H1 (cell line): Measurements from ENCODE around the gene OXCT2. TPM values are rescaled to one million over a fixed set of nuclear protein-coding genes. Genes with fewer than 3 reads are reported as not detected.

Source experiments
- CTCF ChIA-PET: fragments of 300-600 bp; sonication (Branson Sonifier 250); formaldehyde crosslinking; loops from one replicate; lab custom pipeline; 2021; ENCODE audit not compliant: partially characterized antibody; lab: Charles Lee
- POLR2A ChIA-PET: fragments of 300-600 bp; sonication (Branson Sonifier 250); formaldehyde crosslinking; loops from one replicate; lab custom pipeline; 2021; ENCODE audit warnings: inconsistent platforms; ENCODE audit not compliant: partially characterized antibody; lab: Charles Lee
- DNase-seq, 2 experiments: peaks; one replicate each; pipeline versions ENCODE4 v3.0.0 to v3.0.0-alpha.2; 2010 to 2022; ENCODE audit warnings: low spot score in 2 of 2, low read depth in 1 of 2, mixed read lengths in 1 of 2
- FAIRE-seq: peaks from 2 replicates; lab custom pipeline; 2011; peaks lifted over from hg19 to GRCh38; lab: Jason Lieb, UNC
- H2AFZ ChIP-seq: 2 replicates; pipeline ENCODE4 v1.8.1; 2012; ENCODE audit warnings: low read length, inconsistent platforms
- H2AK5ac ChIP-seq: 2 replicates; pipeline ENCODE4 v1.6.1; 2013; ENCODE audit warnings: low read depth, low read length
- H2BK120ac ChIP-seq: replicated peaks from 2 replicates; pipeline ENCODE3; 2013; ENCODE audit warnings: low read depth, low read length, inconsistent platforms
- H2BK12ac ChIP-seq: 2 replicates; pipeline ENCODE4 v1.6.1; 2013; ENCODE audit warnings: low read depth, low read length
- H2BK15ac ChIP-seq: 2 replicates; pipeline ENCODE4 v1.6.1; 2013; ENCODE audit warnings: low read length
- H2BK20ac ChIP-seq: 2 replicates; pipeline ENCODE4 v1.6.1; 2013; ENCODE audit warnings: low read length
- H2BK5ac ChIP-seq: 2 replicates; pipeline ENCODE4 v1.6.1; 2013; ENCODE audit warnings: low read depth, low read length
- H3K14ac ChIP-seq: 2 replicates; pipeline ENCODE4 v1.6.1; 2013; ENCODE audit warnings: inconsistent platforms; ENCODE audit not compliant: insufficient read length
- H3K18ac ChIP-seq: 2 replicates; pipeline ENCODE4 v1.6.1; 2013; ENCODE audit warnings: low read length; ENCODE audit errors: extremely low read depth
- H3K23ac ChIP-seq: 2 replicates; pipeline ENCODE4 v1.6.1; 2013; ENCODE audit warnings: inconsistent platforms; ENCODE audit not compliant: insufficient read length
- H3K23me2 ChIP-seq: 2 replicates; pipeline ENCODE4 v1.6.1; 2013; ENCODE audit warnings: low read depth, low read length
- H3K27ac ChIP-seq: 2 replicates; pipeline ENCODE4 v1.6.1; 2011; ENCODE audit warnings: low read depth, low read length, inconsistent platforms
- H3K27me3 ChIP-seq, 4 experiments: replicated peaks in 1 of 4; 1 replicate in 1 of 4; 2 replicates in 3 of 4; pipeline versions ENCODE4 v1.6.1 to v1.8.1; 2011 to 2013; ENCODE audit warnings: low read length in 3 of 4, mild to moderate bottlenecking in 3 of 4, inconsistent platforms in 2 of 4, mixed read lengths in 2 of 4, moderate library complexity in 1 of 4; ENCODE audit not compliant: control insufficient read depth in 3 of 4, insufficient read depth in 3 of 4; ENCODE audit errors: extremely low read depth in 1 of 4
- H3K36me3 ChIP-seq, 4 experiments: 2 replicates each; pipeline versions ENCODE4 v1.6.1 to v1.8.1; 2011 to 2013; ENCODE audit warnings: mild to moderate bottlenecking in 4 of 4, low read length in 3 of 4, moderate library complexity in 2 of 4, control low read depth in 1 of 4, inconsistent platforms in 1 of 4; ENCODE audit not compliant: insufficient read depth in 4 of 4, control insufficient read depth in 2 of 4
- H3K4ac ChIP-seq: replicated peaks from 2 replicates; pipeline ENCODE3; 2013; ENCODE audit warnings: low read length, low read depth, mixed read lengths, inconsistent platforms; ENCODE audit not compliant: insufficient read length
- H3K4me1 ChIP-seq, 4 experiments: replicated peaks in 1 of 4; 1 replicate in 1 of 4; 2 replicates in 3 of 4; pipeline versions ENCODE4 v1.6.1 to v1.8.1; 2011 to 2013; ENCODE audit warnings: low read length in 3 of 4, inconsistent platforms in 2 of 4, mixed read lengths in 1 of 4; ENCODE audit not compliant: insufficient read depth in 4 of 4, control insufficient read depth in 3 of 4
- H3K4me2 ChIP-seq, 2 experiments: 2 replicates each; pipeline versions ENCODE4 v1.6.1 to v1.8.1; 2011 to 2013; ENCODE audit warnings: low read depth in 2 of 2, low read length in 2 of 2, control low read depth in 1 of 2, inconsistent platforms in 1 of 2, mild to moderate bottlenecking in 1 of 2; ENCODE audit not compliant: insufficient read depth in 1 of 2
- H3K4me3 ChIP-seq, 4 experiments: fragments of 200-600, 300-600 bp in 1 of 4; sonication (generic), shearing (Covaris generic), sonication (Bioruptor Twin) in 1 of 4; 2 replicates each; pipeline versions ENCODE4 v1.5.1 to v1.8.1; 2011 to 2016; ENCODE audit warnings: low read length in 4 of 4, low read depth in 3 of 4, control low read depth in 2 of 4, inconsistent platforms in 2 of 4, mild to moderate bottlenecking in 2 of 4, mixed read lengths in 1 of 4, moderate library complexity in 1 of 4; ENCODE audit not compliant: insufficient read depth in 2 of 4; ENCODE audit errors: extremely low read depth in 1 of 4
- H3K56ac ChIP-seq: replicated peaks from 2 replicates; pipeline ENCODE3; 2013; ENCODE audit warnings: low read depth, mild to moderate bottlenecking, mixed read lengths, low read length, inconsistent platforms; ENCODE audit not compliant: insufficient read length
- H3K79me1 ChIP-seq: 2 replicates; pipeline ENCODE4 v1.6.1; 2013; ENCODE audit warnings: low read depth, low read length, control low read depth
- H3K79me2 ChIP-seq, 2 experiments: 2 replicates each; pipeline versions ENCODE4 v1.6.1 to v1.8.1; 2012 to 2013; ENCODE audit warnings: low read length in 2 of 2, mild to moderate bottlenecking in 2 of 2, inconsistent platforms in 1 of 2; ENCODE audit not compliant: insufficient read depth in 2 of 2, control insufficient read depth in 1 of 2
- H3K9ac ChIP-seq, 4 experiments: replicated peaks in 1 of 4; 1 replicate in 1 of 4; 2 replicates in 3 of 4; pipeline versions ENCODE4 v1.6.1 to v1.8.1; 2011 to 2013; ENCODE audit warnings: low read depth in 3 of 4, low read length in 3 of 4, control low read depth in 2 of 4, mild to moderate bottlenecking in 2 of 4, moderate library complexity in 2 of 4, inconsistent platforms in 1 of 4; ENCODE audit errors: extremely low read depth in 1 of 4
- H3K9me3 ChIP-seq, 2 experiments: 2 replicates each; pipeline versions ENCODE4 v1.6.1 to v1.8.1; 2012 to 2013; ENCODE audit warnings: mild to moderate bottlenecking in 2 of 2, moderate library complexity in 2 of 2, control low read depth in 1 of 2, inconsistent platforms in 1 of 2, low read depth in 1 of 2, low read length in 1 of 2, mixed read lengths in 1 of 2; ENCODE audit not compliant: insufficient read depth in 2 of 2
- H4K20me1 ChIP-seq, 2 experiments: replicated peaks in 1 of 2; 2 replicates each; pipeline versions ENCODE3 to v1.8.1; 2011 to 2013; ENCODE audit warnings: inconsistent platforms in 2 of 2, low read length in 2 of 2, mild to moderate bottlenecking in 1 of 2; ENCODE audit not compliant: insufficient read depth in 2 of 2, control insufficient read depth in 1 of 2
- H4K5ac ChIP-seq: 2 replicates; pipeline ENCODE4 v1.6.1; 2013; ENCODE audit warnings: low read length, low read depth, mixed read lengths, inconsistent platforms; ENCODE audit not compliant: insufficient read length
- H4K8ac ChIP-seq: 2 replicates; pipeline ENCODE4 v1.8.0; 2013; ENCODE audit warnings: mild to moderate bottlenecking, moderate library complexity, low read length, inconsistent platforms; ENCODE audit not compliant: insufficient read depth; ENCODE audit errors: extremely low read depth
- H4K91ac ChIP-seq: replicated peaks from 2 replicates; pipeline ENCODE3; 2013; ENCODE audit warnings: low read length, mixed read lengths, inconsistent platforms; ENCODE audit not compliant: insufficient read length
- JUN ChIP-seq: IDR thresholded peaks from 2 replicates; pipeline ENCODE4 v1.6.1; 2011; ENCODE audit warnings: low read depth, mild to moderate bottlenecking, improper control_type of control experiment, low read length
- polyA plus RNA-seq, 7 experiments: library from polyadenylated mRNA; depleted of rRNA in 3 of 7; stranded (reverse) in 5 of 7; unstranded in 2 of 7; fragments of >200 nt in 5 of 7; fragments of 200-250 nt in 2 of 7; gene quantifications; 1 replicate in 5 of 7; 2 replicates in 1 of 7; 4 replicates in 1 of 7; pipeline versions ENCODE4 v1.2.1 to v1.2.3, GENCODE V29; 2011 to 2013; ENCODE audit warnings: missing spikeins in 2 of 7, mixed read lengths in 2 of 7
- total RNA-seq: library from RNA; stranded (reverse); fragmentation: NEBNext Ultra II Directional; extraction: Animal tissue kit (Norgen Biotek cat#: 25700); gene quantifications from 2 replicates; pipeline ENCODE4 v1.2.1, GENCODE V29; 2021

The OXCT2 gene
- total and polyA plus RNA-seq, 2 of the 8 experiments (the other 6 are each of a cell fraction or from before 2014, with no cell fraction given), result 2.6 to 2.9 TPM

DNA sequence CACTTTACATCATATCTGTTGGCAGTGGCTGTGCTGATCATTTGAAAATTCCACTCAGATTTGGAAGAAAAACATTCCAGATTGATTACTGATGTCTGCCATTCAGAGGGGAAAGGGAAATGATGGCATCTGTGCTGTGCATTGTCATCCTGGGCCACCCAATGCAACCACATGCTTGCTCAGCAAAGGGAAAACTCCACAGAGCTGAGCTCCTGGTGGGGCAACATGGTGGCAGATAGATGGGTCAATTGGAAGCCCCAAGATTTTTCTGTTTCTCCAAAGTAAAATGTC, 11.8 kb downstream of the OXCT2 start:
- TF ChIP-seq JUN, result no peak

More for the DNA sequence above, 11.8 kb downstream of the OXCT2 start:
- H3K36me3 ChIP-seq, result peaks cover 2 to 10% (median 3%) of the 10 kb centered on the region in 4 experiments; a peak in 5 of 8 replicates
- no peak overlapping the region for H3K9ac ChIP-seq
- no peak overlapping the region for H2AFZ ChIP-seq
- H3K79me1 ChIP-seq, result no peaks in the 10 kb centered on the region
- H3K14ac ChIP-seq, result no peak overlapping the region
- no peak overlapping the region for H4K5ac ChIP-seq
- no peak overlapping the region for H3K18ac ChIP-seq
- no peaks in the 10 kb centered on the region for H3K23me2 ChIP-seq
- POLR2A ChIA-PET, result interaction anchor here (0.8 to 1.4 kb wide), 2 partner anchors 20 to 21 kb away, joined by 3 read pairs; partner anchors contain the start of gene PPIE
- no peak overlapping the region for H3K23ac ChIP-seq
- H2BK20ac ChIP-seq, result no peak overlapping the region
- H4K8ac ChIP-seq, result no peak overlapping the region
- no peak overlapping the region for H2BK12ac ChIP-seq
- H3K4ac ChIP-seq, result no peak overlapping the region
- H3K4me3 ChIP-seq, result no peak overlapping the region
- H2BK120ac ChIP-seq, result no peak overlapping the region
- H2BK5ac ChIP-seq, result no peak overlapping the region
- no peak overlapping the region for H3K27ac ChIP-seq
- no peak overlapping the region for H2BK15ac ChIP-seq
- no peak overlapping the region for H3K4me2 ChIP-seq
- no peak for DNase-seq
- H3K9me3 ChIP-seq, result peaks cover 5 to 12% of the 10 kb centered on the region in 2 experiments; a peak in 1 of 4 replicates
- H3K4me1 ChIP-seq, result no peaks in the 10 kb centered on the region
- H3K27me3 ChIP-seq, result no peaks in the 10 kb centered on the region
- no peak overlapping the region for H2AK5ac ChIP-seq
- H4K91ac ChIP-seq, result no peak overlapping the region
- H3K56ac ChIP-seq, result no peak overlapping the region
- CTCF ChIA-PET, result interaction anchor here (0.8 kb wide), 1 partner anchor 24 kb away, joined by 4 read pairs; no protein-coding TSS in a partner anchor
- FAIRE-seq, result no peak
- no peaks in the 10 kb centered on the region for H3K79me2 ChIP-seq
- peaks cover 0 to 6% of the 10 kb centered on the region in 2 experiments for H4K20me1 ChIP-seq
